ENCODE results near the gene PHTF2.

Gene PHTF2

DNA sequence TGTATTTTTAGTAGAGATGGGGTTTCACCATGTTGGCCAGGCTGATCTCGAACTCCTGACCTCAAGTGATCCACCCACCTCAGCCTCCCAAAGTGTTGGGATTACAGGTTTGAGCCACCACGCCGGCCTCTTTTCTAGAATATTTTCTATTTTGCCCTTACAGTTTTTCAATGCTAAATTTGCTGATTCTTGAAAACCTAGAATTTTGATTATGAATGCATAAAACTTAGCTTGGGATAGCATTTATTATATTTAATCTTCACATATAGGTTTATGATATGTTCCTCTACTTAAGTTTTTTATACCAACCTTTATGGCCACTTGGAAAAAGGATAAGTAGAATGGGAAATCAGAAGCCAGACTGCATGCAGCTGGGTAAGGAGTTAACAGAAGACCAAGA lies 2.5 kb upstream of the PHTF2 start:
- DNase-seq: no peak

GRCh38 chr7:77796960-77797359 lies 1.6 kb upstream of the PHTF2 start:
- DNase-seq: peak; percentile 17

- no peak for DNase-seq
These were observed 709 bp upstream of the PHTF2 start for GRCh38 chr7:77797734-77798393.

- peak; percentile 26 for DNase-seq
These were observed 748 bp downstream of the PHTF2 start for GRCh38 chr7:77799078-77799964.

DNA sequence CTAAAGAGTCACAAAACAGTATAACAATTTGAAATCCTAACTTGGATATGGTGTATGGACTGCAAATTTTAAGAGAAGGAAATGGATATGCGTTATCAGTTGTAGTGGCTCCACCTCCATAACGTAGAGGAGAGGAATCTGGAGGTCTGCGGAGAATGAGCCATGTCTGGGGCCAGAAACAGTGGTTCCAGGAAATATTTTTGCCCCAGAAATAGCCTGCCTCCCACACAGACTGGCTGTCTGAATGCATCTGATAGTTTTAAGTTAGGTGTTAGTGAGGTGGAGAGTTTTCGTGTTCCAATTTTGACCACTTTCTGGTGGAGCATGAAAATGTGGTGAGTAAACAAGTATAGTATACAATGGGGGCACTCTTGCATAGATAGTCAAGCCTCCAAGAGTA lies 1.6 kb downstream of the PHTF2 start:
- DNase-seq: no peak

DNA sequence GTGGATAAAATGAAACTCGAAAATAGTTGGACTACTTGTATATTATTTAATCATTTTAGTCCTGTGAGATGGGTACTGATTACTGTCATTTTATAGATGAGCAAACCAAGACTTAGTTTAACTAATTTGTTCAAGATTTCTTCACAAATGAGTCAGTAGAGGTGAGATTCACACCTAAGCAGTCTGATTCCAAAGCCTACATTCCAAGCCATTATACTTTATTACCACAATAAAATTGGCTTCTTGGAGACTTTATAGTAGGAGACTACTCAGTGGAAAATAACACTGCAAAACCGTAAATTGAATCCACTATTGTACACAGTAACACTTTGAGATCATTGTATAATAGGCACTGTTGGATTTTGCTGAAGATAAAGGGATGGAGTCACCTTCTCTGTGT lies 2.2 kb downstream of the PHTF2 start:
- DNase-seq: no peak

DNA sequence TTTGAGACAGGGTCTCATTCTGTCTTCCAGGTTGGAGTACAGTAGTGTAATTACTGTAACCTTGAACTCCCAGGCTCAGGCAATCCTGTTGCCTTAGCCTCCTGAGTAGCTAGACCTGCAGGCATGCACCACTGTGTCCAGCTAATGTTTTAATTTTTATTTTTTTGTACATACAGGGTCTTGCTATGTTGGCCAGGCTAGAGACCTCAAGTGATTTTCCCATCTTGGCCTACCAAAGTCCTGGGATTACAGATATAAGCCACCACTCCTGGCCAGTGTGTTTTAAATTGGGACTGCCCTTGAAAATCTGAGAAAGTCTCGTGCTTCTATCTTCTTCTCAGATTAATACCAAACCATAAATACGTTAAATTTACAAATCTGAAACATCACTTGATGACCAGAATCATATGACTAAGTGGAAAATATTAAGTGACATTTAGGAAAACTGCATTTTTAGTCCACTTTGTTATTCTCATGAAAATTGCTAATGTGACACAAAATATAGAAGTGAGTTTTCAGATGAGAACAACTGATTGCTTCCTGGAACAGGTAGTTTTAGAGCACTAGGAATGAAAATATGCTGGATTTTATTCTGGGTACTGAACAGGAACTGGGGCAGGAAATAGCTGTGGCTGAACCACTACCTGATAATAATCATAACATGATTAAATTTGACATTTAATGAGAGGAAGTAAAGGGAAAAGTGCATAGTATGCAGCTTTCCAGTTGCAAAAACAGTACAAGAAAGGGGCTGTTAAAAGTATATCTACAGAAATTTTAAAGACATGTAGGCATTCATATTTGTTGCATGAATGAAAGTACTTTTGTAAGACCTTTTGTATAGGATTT lies 4.2 kb downstream of the PHTF2 start:
- no peak for DNase-seq

DNA sequence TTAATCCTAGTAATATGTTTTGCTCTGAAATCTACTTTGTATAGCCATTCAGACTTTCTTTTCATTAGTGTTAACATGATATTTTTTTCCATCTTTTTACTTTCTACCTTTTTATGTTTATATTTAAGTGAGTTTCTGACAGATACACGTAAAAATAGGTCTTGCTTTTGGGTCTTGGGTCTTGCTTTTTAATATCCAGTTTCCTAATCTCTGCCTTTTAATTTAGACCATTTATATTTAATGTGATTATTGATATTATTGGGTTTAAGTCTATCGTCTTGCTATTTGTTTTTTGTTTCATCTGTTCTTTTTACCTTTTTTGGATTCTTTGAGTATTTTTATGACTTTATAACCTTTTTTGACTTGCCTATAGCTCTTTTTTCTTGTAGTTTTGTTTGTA lies 7.9 kb downstream of the PHTF2 start:
- DNase-seq: no peak

DNA sequence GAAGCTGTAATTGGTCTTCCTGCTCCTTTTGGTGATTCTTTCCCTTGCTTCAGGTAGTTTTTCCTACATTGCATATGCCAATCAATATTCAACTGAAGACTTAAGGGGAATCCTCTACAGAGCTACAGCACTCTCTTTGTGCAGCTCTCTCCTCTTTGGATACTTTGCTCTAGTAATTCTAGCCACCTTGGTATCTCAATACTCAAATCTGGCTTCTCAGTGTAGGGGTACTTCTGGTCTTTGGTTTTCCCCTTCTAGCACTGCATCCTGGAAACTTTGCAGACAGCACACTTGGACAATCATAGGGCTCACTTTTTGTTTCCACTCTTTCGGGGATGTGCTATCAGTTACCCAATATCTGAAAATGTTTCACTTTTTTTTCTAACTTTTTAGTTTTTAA lies 9.9 kb downstream of the PHTF2 start:
- DNase-seq: no peak

- no peak for DNase-seq
These were observed 13.1 kb downstream of the PHTF2 start for GRCh38 chr7:77811516-77812289.

GRCh38 chr7:77812290-77812685 lies 13.7 kb downstream of the PHTF2 start:
- no peak for DNase-seq

- no peak for DNase-seq
These were observed 14.6 kb downstream of the PHTF2 start for GRCh38 chr7:77813180-77813579.

DNA sequence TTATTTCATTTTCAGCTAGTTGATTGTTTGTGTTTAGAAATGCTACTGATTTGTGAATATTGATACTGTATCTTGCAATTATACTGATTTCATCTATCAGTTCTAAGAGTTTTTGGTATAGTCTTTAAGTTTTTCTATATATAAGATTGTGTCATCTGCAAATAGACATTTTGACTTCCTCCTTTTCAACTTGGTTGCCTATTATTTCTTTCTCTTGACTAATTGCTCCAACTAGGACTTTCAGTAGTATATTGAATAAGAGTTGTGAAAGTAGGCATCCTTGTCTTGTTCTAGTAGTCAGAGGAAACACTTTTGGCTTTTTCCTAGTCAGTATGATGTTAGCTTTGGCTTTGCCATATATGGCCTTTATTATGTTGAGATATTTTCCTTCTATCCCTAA lies 20.4 kb downstream of the PHTF2 start:
- no peak for DNase-seq

DNA sequence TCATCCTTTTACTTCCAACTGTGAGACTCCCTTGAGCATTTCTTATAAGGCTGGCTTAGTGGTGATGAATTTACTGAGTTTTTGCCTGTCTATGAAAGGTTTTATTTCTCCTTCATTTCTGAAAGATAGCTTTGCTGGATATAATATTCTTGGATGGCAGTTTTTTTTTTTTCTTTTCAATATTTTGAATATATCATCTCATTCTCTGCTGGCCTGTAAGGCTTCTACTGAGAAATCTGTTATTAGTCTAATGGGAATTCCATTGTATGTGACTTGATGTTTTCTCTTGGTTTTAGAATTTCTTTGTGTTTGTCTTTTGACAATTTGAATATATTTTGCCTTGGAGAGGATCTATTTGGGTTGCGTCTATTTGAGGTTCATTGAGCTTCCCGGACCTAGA lies 22.4 kb downstream of the PHTF2 start:
- no peak for DNase-seq

GRCh38 chr7:77822269-77822668 lies 23.7 kb downstream of the PHTF2 start:
- no peak for DNase-seq

DNA sequence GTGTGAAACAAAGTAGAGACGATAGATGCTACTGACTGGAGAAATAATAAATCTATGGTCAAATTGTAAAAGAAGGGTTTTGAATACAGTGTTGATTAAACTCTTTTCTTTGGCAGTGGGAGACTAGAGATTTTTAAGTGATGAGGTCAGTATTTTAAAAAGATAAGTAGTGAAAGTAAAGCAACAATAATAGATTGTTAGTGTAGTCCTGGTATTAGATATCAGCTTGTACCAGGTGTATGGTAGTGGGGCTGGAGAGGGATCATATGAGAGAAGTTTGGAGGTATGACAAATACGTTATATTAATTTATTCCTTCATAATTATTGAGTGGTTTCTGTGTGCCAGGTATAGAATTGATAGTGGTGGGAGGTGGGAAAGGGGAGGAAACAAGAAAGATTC lies 25.2 kb downstream of the PHTF2 start:
- DNase-seq: no peak

DNA sequence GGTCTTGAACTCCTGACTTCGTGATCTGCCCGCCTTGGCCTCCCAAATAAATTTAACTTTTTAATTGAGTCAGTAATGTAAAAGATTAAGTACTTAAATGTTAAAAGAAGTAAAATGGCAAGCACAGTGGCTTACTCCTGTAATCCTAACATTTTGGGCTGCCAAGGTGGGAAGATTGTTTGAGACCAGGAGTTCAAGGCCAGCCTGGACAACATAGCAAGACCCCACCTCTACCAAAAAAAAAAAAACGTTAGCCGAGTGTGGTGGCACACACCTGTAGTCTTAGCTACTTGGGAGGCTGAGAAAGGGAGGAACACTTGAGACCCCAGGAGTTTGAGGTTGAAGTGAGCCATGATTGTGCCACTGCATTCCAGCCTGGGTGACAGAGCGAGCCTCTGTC lies 26.1 kb downstream of the PHTF2 start:
- DNase-seq: no peak

DNA sequence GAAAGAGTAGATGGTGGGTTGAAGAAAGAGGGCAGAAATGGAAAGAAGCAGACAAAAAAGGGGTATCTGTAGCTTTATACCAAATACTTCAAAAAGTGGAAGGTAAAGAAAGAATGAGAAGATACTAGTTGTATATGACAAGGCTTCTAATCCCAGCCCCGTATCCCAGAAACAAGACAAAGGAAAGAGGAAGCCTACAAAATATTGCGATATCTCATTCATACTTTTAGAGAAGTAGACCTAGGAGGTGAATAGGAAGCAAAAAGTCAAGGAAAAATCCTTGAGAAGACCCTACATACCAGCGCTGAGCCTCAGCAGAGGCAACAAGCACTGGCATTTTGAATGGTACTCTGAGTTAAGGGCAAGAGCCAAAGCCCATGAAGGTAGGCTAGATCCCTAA lies 26.6 kb downstream of the PHTF2 start:
- DNase-seq: no peak

GRCh38 chr7:77826300-77826699 lies 27.7 kb downstream of the PHTF2 start:
- no peak for DNase-seq

DNA sequence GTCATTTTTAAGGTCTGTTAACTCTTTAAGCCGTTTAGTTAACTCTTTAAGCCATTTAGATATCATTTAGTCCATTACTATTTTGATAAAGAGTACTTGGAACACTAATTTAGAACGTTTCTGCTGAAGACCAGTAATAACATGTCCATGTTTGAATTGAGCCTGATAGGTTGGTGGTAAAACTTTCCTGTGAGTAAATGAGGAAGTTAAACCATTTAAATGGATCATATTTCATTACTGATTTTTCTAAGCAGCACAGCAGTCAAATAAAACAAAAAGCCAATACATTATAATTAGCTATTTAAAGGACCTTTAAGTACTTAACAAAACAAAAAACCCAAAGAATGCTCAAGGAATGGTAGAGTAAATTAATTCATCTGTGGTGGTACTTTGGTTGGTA lies 29.4 kb downstream of the PHTF2 start:
- peak; percentile 76 for DNase-seq

GRCh38 chr7:77830649-77831355 lies 32.2 kb downstream of the PHTF2 start:
- no peak for DNase-seq

DNA sequence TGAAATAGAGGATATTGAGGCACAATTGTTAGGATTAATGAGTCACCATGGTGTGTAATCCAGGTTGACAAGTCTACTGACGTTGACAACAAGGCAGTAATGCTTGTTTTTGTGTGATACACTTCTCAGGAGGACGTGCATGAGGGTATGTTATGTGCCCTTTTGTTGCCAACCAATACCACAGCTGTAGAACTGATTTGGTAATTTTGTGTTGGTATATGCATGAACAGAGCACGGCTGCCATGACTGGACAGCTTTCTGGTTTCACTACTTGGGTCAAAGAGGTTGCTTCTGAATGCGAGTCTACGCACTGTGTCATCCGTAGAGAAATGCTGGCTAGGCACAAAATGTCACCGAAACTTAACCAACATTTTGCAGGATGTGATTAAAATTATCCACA lies 32.9 kb downstream of the PHTF2 start:
- no peak for DNase-seq

Measured in NCI-H1105 treated with DMSO at 0.1 percent for 48 hours (cell line).